ENCODE measurements around the gene HBE1. TPM values are rescaled to one million over a fixed set of nuclear protein-coding genes. Genes with fewer than 3 reads are reported as not detected.
A peak's percentile ranks its signal among the peaks of the same experiment; 100 is the strongest.

Gene HBE1
- total and polyA plus RNA-seq, 9 of the 15 experiments (the other 6 are each of a cell fraction or from before 2014, with no cell fraction given): 612 to 10,250 (median 2,181) TPM

- Histone ChIP-seq H3K27ac (ENCODE audit: extremely low read depth, low read depth, low read length) (no peak overlapping the region), H2AFZ (ENCODE audit: low read depth, low read length) (no peak overlapping the region), H4K20me1 (replicated peaks; ENCODE audit: control insufficient read depth, insufficient read depth, low read length) (no peaks in the 10 kb centered on the region), H3K36me3 (ENCODE audit: control insufficient read depth, insufficient read depth, low read length) (no peaks in the 10 kb centered on the region; the same call in 2 of the 3 replicates), H3K4me2 (ENCODE audit: insufficient read depth, low read length) (no peak overlapping the region), H3K9ac (ENCODE audit: insufficient read depth in 1 of 2, low read depth in 2 of 2, low read length in 2 of 2) (peak overlapping the region in 1 of 2 experiments; percentile 1; a peak in 1 of 4 replicates), H3K27me3 (ENCODE audit: control insufficient read depth in 2 of 2, insufficient read depth in 2 of 2, low read length in 2 of 2) (no peaks in the 10 kb centered on the region), H3K4me3 (no peak overlapping the region), H3K79me2 (ENCODE audit: control insufficient read depth, insufficient read depth, low read length) (no peaks in the 10 kb centered on the region; the same call in 2 of the 3 replicates), H3K4me1 (replicated peaks in 1 of 2; ENCODE audit: control insufficient read depth in 2 of 2, insufficient read depth in 2 of 2, low read length in 2 of 2) (peaks cover 11 to 35% of the 10 kb centered on the region in 2 experiments), H3K9me1 (ENCODE audit: control insufficient read depth, insufficient read depth, low read length) (no peaks in the 10 kb centered on the region), H3K9me3 (replicated peaks; ENCODE audit: control insufficient read depth, insufficient read depth, low read depth, low read length) (no peaks in the 10 kb centered on the region)
- no TSS peak for BruUV-seq (replicated peaks)
- DNase-seq (ENCODE audit: extremely low read depth in 1 of 4, low spot score in 3 of 4): no peak
- intact Hi-C loops (cut with micrococcal nuclease): no loop called here
- ATAC-seq: no peak
- TF ChIP-seq HDAC2 (IDR thresholded peaks at IDR 0.05): no peak
- no peak for TF ChIP-seq ZNF696 (CRISPR knock-in tag; conservative IDR thresholded peaks at IDR 0.05)
- no peak for TF ChIP-seq ZNF639 (CRISPR knock-in tag; conservative IDR thresholded peaks at IDR 0.05 in 1 of 2, IDR thresholded peaks at IDR 0.05 in 1 of 2)
- no peak for TF ChIP-seq HNRNPK (IDR thresholded peaks at IDR 0.05; ENCODE audit: low read depth, low read length, poor library complexity, severe bottlenecking)
- TF ChIP-seq SPI1 (IDR thresholded peaks at IDR 0.05; ENCODE audit: borderline replicate concordance, low read depth, low read length): no peak
- no peak for TF ChIP-seq TSC22D4 (tag; IDR thresholded peaks at IDR 0.05)
- no peak for TF ChIP-seq ZNF586 (CRISPR knock-in tag; conservative IDR thresholded peaks at IDR 0.05)
- TF ChIP-seq TAF7 (tag; IDR thresholded peaks at IDR 0.05): no peak
- no peak for TF ChIP-seq ZNF785 (CRISPR knock-in tag; IDR thresholded peaks at IDR 0.05)
- TF ChIP-seq FOXA3 (CRISPR knock-in tag; conservative IDR thresholded peaks at IDR 0.05 in 1 of 2, IDR thresholded peaks at IDR 0.05 in 1 of 2): no peak
- no peak for TF ChIP-seq ZBTB8A (IDR thresholded peaks at IDR 0.05; ENCODE audit: partially characterized antibody)
- TF ChIP-seq ZBTB34 (CRISPR knock-in tag; IDR thresholded peaks at IDR 0.05): no peak
- no peak for TF ChIP-seq ZNF124 (CRISPR knock-in tag; IDR thresholded peaks at IDR 0.05)
- no peak for TF ChIP-seq FOXK1 (CRISPR knock-in tag; IDR thresholded peaks at IDR 0.05; ENCODE audit: borderline replicate concordance)
- TF ChIP-seq TAL1 (IDR thresholded peaks at IDR 0.05): no peak
- TF ChIP-seq NCOA4 (IDR thresholded peaks at IDR 0.05; ENCODE audit: partially characterized antibody): no peak
- TF ChIP-seq MAX (CRISPR knock-in tag; IDR thresholded peaks at IDR 0.05): no peak
- no peak for TF ChIP-seq ARID3A (IDR thresholded peaks at IDR 0.05; ENCODE audit: borderline replicate concordance, low read depth, low read length)
- no peak for TF ChIP-seq ZNF75A (CRISPR knock-in tag; IDR thresholded peaks at IDR 0.05)
- in situ Hi-C loops (cut with MboI): no loop called here
- WGBS (ENCODE audit: insufficient coverage, low coverage, missing lambda C conversion rate): 100% methylated on average over 2 of the region's 2 CpGs
- POLR2A ChIA-PET: interaction anchor here (1.3 kb wide), 1 partner anchor 10 kb away, joined by 10 read pairs; no protein-coding TSS in a partner anchor
- FAIRE-seq: no peak
- CTCF ChIA-PET (ENCODE audit: low intra/inter-chr PET ratio): no interaction called here
Observed at GRCh38 chr11:5232821-5233220, 36.9 kb downstream of the HBE1 start.

All from K562 (cell line).